ENCODE results near the gene ADH6. TPM values are rescaled to one million over a fixed set of nuclear protein-coding genes. Genes with fewer than 3 reads are reported as not detected.

The ADH6 gene
- total RNA-seq, 4 donors from 2014 or later: 0.13 TPM; not detected in 3

GRCh38 chr4:99159699-99160098, 59.3 kb downstream of the ADH6 start:
- intact Hi-C loops (cut with DNase I): no loop called here
- Histone ChIP-seq H3K27ac (no peak overlapping the region), H3K4me3 (replicated peaks in 1 of 3) (no peak overlapping the region), H3K27me3 (no peaks in the 10 kb centered on the region), H3K36me3 (no peaks in the 10 kb centered on the region), H3K4me1 (no peaks in the 10 kb centered on the region), H3K9me3 (no peaks in the 10 kb centered on the region)
- WGBS, 2 donors: 67 to 72% methylated on average over 1 of the region's 1 CpG
- TF ChIP-seq, protein P1, sequence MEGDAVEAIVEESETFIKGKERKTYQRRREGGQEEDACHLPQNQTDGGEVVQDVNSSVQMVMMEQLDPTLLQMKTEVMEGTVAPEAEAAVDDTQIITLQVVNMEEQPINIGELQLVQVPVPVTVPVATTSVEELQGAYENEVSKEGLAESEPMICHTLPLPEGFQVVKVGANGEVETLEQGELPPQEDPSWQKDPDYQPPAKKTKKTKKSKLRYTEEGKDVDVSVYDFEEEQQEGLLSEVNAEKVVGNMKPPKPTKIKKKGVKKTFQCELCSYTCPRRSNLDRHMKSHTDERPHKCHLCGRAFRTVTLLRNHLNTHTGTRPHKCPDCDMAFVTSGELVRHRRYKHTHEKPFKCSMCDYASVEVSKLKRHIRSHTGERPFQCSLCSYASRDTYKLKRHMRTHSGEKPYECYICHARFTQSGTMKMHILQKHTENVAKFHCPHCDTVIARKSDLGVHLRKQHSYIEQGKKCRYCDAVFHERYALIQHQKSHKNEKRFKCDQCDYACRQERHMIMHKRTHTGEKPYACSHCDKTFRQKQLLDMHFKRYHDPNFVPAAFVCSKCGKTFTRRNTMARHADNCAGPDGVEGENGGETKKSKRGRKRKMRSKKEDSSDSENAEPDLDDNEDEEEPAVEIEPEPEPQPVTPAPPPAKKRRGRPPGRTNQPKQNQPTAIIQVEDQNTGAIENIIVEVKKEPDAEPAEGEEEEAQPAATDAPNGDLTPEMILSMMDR (IDR thresholded peaks at IDR 0.05): no peak
- TF ChIP-seq POLR2A (IDR thresholded peaks at IDR 0.05): no peak
- no peak for DNase-seq

DNA sequence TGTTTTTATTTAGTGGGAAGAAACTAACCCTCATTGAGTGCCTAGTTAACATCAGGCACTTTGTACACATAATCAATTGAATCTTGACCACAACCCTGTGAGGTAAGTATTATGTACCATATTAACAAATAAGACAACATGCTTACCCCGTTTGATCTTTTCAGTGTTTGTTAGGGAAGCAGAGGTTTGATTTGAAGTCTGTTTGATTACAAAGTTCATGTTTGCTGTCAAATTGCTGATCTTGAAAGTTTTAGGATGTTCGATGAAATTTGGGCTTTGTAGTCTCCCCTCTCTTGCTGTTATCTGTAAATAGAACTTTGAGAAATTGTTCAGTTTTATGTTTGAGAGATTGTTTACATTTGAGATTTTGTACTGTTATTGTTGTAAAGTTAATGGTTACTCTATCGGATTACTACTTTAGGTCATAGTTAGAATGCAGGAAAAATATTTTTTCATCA, 61.5 kb downstream of the ADH6 start:
- no peak overlapping the region for H3K4me3 ChIP-seq (replicated peaks in 1 of 3)
- H3K27me3 ChIP-seq: no peaks in the 10 kb centered on the region
- H3K4me1 ChIP-seq: no peaks in the 10 kb centered on the region
- DNase-seq: no peak
- intact Hi-C loops (cut with DNase I): no loop called here
- H3K36me3 ChIP-seq: no peaks in the 10 kb centered on the region
- 86 to 88% methylated on average over 3 of the region's 3 CpGs for WGBS, 2 donors
- H3K9me3 ChIP-seq: no peaks in the 10 kb centered on the region
- no peak for TF ChIP-seq POLR2A (IDR thresholded peaks at IDR 0.05)
- TF ChIP-seq, protein P1 (IDR thresholded peaks at IDR 0.05): no peak
- no peak overlapping the region for H3K27ac ChIP-seq

DNA sequence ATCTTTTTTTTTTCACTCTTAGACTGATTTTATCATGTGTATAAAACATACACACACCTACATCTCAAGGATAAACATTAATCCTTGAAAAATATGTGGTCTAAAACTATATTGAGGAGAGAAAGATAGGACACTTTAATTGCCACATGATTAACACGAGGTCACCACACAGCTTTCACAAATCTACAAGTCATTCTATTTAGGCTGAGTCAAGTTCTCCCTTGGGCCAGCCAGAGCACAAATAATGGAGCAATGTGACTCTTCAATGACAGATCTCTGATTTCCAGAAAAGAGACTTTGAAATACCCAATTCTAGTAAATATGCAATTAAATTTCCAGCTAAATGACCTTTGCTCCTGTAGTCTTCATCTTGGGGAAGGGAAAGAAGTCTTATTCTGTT, 62.1 kb downstream of the ADH6 start:
- Histone ChIP-seq H3K4me1 (no peaks in the 10 kb centered on the region), H3K9me3 (no peaks in the 10 kb centered on the region), H3K36me3 (no peaks in the 10 kb centered on the region), H3K4me3 (replicated peaks in 1 of 3) (no peak overlapping the region), H3K27ac (no peak overlapping the region), H3K27me3 (no peaks in the 10 kb centered on the region)
- intact Hi-C loops (cut with DNase I): no loop called here
- WGBS, 2 donors: 81 to 88% methylated on average over 1 of the region's 1 CpG
- TF ChIP-seq, protein P1 (IDR thresholded peaks at IDR 0.05): no peak
- TF ChIP-seq POLR2A (IDR thresholded peaks at IDR 0.05): no peak
- DNase-seq: no peak

GRCh38 chr4:99154658-99155342, 64.2 kb downstream of the ADH6 start:
- DNase-seq: no peak
- H3K27me3 ChIP-seq: no peaks in the 10 kb centered on the region
- no peak for TF ChIP-seq POLR2A (IDR thresholded peaks at IDR 0.05)
- TF ChIP-seq, protein P1 (IDR thresholded peaks at IDR 0.05): no peak
- intact Hi-C loops (cut with DNase I): no loop called here
- H3K36me3 ChIP-seq: no peaks in the 10 kb centered on the region
- no peaks in the 10 kb centered on the region for H3K4me1 ChIP-seq
- no peak overlapping the region for H3K4me3 ChIP-seq (replicated peaks in 1 of 3)
- WGBS, 2 donors: 91 to 93% methylated on average over 4 of the region's 4 CpGs
- no peaks in the 10 kb centered on the region for H3K9me3 ChIP-seq
- no peak overlapping the region for H3K27ac ChIP-seq

Other genes with a start within 250 kb of the ADH6 start
- gene METAP1, start 223.5 kb downstream of the ADH6 start, total RNA-seq: 10 to 100 TPM; 33.4 to 43.1 (median 37.6) TPM
- gene ADH5, start 130.5 kb downstream of the ADH6 start, total RNA-seq: 100 to 1,000 TPM; 101 to 162 (median 117) TPM
- gene ADH4, start 74.9 kb downstream of the ADH6 start, total RNA-seq: 10 to 100 TPM in 1 of 4 donors, 1 to 10 TPM in 3; 1.4 to 10.9 (median 1.9) TPM
- under 1 TPM in 1 of 4 donors, not detected in 3; 0.27 TPM for gene ADH1A, start 71.7 kb upstream of the ADH6 start, total RNA-seq
- gene ADH1B, start 102.2 kb upstream of the ADH6 start, total RNA-seq: 100 to 1,000 TPM; 156 to 898 (median 224) TPM
- 10 to 100 TPM in 2 of 4 donors, 1 to 10 TPM in 2; 1.6 to 18.0 (median 9.6) TPM for gene ADH1C, start 133.5 kb upstream of the ADH6 start, total RNA-seq
- gene ADH7, start 216.1 kb upstream of the ADH6 start, total RNA-seq: not detected